PC-9 (cell line): ENCODE measurements around the gene SUN1. TPM values are rescaled to one million over a fixed set of nuclear protein-coding genes. Genes with fewer than 3 reads are reported as not detected.

ENCODE experiments used
- BruUV-seq: library from RNA; stranded (reverse); fragments of 400-500 nt; replicated peaks from 2 replicates; lab custom pipeline; 2021; lab: Mats Ljungman, UMichigan
- CTCF ChIA-PET: fragments of 300-600 bp; sonication (Branson Sonifier 250); formaldehyde crosslinking; loops from one replicate; lab custom pipeline; 2022; ENCODE audit warnings: antibody characterized with exemption; lab: Charles Lee
- POLR2A ChIA-PET: fragments of 300-600 bp; sonication (Branson Sonifier 250); formaldehyde crosslinking; loops from one replicate; lab custom pipeline; 2022; ENCODE audit warnings: antibody characterized with exemption; ENCODE audit not compliant: unreplicated experiment; lab: Charles Lee
- DNase-seq, 2 experiments: peaks; one replicate each; pipeline versions ENCODE4 v3.0.0 to v3.0.0-alpha.2; 2015 to 2022; ENCODE audit warnings: mixed read lengths in 1 of 2
- H2AFZ ChIP-seq: fragments of 200-600 bp; sonication (generic); 2 replicates; pipeline ENCODE4 v1.8.1; 2017; ENCODE audit warnings: antibody characterized with exemption
- H3F3A ChIP-seq: fragments of 200-600 bp; sonication (generic); 2 replicates; pipeline ENCODE4 v1.8.1; 2017; ENCODE audit warnings: antibody characterized with exemption, mild to moderate bottlenecking, low read depth; ENCODE audit not compliant: insufficient read depth
- H3K27ac ChIP-seq: fragments of 200-600 bp; sonication (generic); 2 replicates; pipeline ENCODE4 v1.6.1; 2016; ENCODE audit warnings: mixed run types
- H3K27me3 ChIP-seq: fragments of 200-600 bp; sonication (generic); 2 replicates; pipeline ENCODE4 v1.6.1; 2016; ENCODE audit warnings: low read depth, mixed run types; ENCODE audit not compliant: insufficient read depth
- H3K36me3 ChIP-seq: fragments of 200-600 bp; sonication (generic); 2 replicates; pipeline ENCODE4 v1.6.1; 2016; ENCODE audit warnings: low read depth, mixed run types
- H3K4me1 ChIP-seq: fragments of 200-600 bp; sonication (generic); replicated peaks from 2 replicates; pipeline ENCODE4 v1.6.1; 2016; ENCODE audit warnings: mixed run types; ENCODE audit not compliant: insufficient read depth
- H3K4me2 ChIP-seq: fragments of 200-600 bp; sonication (generic); 2 replicates; pipeline ENCODE4 v1.6.1; 2017; ENCODE audit warnings: mixed run types
- H3K4me3 ChIP-seq: fragments of 200-600 bp; sonication (generic); 2 replicates; pipeline ENCODE4 v1.6.1; 2016; ENCODE audit warnings: mixed run types
- H3K79me2 ChIP-seq: fragments of 200-600 bp; sonication (generic); 2 replicates; pipeline ENCODE4 v1.6.1; 2017; ENCODE audit warnings: low read depth, mixed run types
- H3K9me2 ChIP-seq: fragments of 200-600 bp; sonication (generic); 2 replicates; pipeline ENCODE4 v1.8.1; 2017; ENCODE audit warnings: mild to moderate bottlenecking; ENCODE audit not compliant: insufficient read depth
- H3K9me3 ChIP-seq: fragments of 200-600 bp; sonication (generic); 2 replicates; pipeline ENCODE4 v1.8.1; 2016; ENCODE audit warnings: low read depth; ENCODE audit not compliant: insufficient read depth
- H4K20me1 ChIP-seq: fragments of 200-600 bp; sonication (generic); 2 replicates; pipeline ENCODE4 v1.8.1; 2017; ENCODE audit not compliant: insufficient read depth
- EZH2 ChIP-seq: fragments of 200-600 bp; sonication (generic); IDR thresholded peaks from 2 replicates; pipeline ENCODE4 v1.8.0; 2017; ENCODE audit warnings: antibody characterized with exemption, low read depth
- intact Hi-C: fragments of 100-400 bp; cut with micrococcal nuclease; formaldehyde crosslinking; loops from one replicate; pipeline ENCODE4 v1.10.0; 2022; ENCODE audit not compliant: unreplicated experiment
- total RNA-seq: library from RNA; stranded (reverse); gene quantifications from 2 replicates; pipeline ENCODE4 v1.2.3, GENCODE V29; 2021
- TF ChIP-seq, protein P1 (sequence below): fragments of 200-600 bp; sonication (generic); conservative IDR thresholded peaks from 2 replicates; pipeline ENCODE4 v1.6.1; 2017; ENCODE audit warnings: mixed run types, antibody characterized with exemption, mild to moderate bottlenecking, moderate library complexity

The SUN1 gene
- total RNA-seq, 1 experiment from 2014 or later: 245 TPM

DNA sequence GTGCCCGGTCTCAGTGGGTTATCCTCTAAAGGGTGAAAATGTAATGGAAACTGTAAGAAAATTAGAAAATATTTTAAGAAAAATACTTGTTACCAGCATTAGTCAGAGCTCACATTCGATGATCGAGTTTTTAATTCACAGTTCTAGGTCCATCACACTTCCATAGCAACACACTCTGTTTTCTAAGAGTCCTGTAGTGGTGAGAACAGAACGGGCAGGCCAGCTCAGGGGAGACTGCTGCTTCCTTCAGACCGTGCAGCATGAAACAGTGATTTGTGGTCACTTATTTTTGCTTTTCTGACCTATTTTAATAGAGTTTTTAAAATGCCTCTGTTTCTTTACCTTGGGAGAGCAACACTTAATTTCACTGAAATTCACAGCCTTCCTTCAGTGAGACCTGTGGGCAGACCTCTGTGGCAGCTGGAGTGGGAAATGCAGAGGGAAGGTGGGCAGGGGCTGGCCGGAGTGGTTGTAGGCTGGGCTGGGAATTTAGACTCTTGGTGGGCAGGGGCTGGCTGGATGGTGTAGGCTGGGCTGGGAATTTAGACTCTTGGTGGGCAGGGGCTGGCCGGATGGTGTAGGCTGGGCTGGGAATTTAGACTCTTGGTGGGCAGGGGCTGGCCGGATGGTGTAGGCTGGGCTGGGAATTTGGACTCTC lies 1.5 kb downstream of the SUN1 start:
- H4K20me1 ChIP-seq: no peaks in the 10 kb centered on the region; the same call in 1 of the 2 replicates
- TF ChIP-seq, protein P1, sequence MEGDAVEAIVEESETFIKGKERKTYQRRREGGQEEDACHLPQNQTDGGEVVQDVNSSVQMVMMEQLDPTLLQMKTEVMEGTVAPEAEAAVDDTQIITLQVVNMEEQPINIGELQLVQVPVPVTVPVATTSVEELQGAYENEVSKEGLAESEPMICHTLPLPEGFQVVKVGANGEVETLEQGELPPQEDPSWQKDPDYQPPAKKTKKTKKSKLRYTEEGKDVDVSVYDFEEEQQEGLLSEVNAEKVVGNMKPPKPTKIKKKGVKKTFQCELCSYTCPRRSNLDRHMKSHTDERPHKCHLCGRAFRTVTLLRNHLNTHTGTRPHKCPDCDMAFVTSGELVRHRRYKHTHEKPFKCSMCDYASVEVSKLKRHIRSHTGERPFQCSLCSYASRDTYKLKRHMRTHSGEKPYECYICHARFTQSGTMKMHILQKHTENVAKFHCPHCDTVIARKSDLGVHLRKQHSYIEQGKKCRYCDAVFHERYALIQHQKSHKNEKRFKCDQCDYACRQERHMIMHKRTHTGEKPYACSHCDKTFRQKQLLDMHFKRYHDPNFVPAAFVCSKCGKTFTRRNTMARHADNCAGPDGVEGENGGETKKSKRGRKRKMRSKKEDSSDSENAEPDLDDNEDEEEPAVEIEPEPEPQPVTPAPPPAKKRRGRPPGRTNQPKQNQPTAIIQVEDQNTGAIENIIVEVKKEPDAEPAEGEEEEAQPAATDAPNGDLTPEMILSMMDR: no peak
- no peak for TF ChIP-seq EZH2
- H3F3A ChIP-seq: peaks cover 51% of the 10 kb centered on the region
- no peaks in the 10 kb centered on the region for H3K27me3 ChIP-seq
- peaks cover 57% of the 10 kb centered on the region for H3K4me1 ChIP-seq
- ChIA-PET POLR2A (interaction anchor here (0.6 to 3.2 kb wide), 3 partner anchors 21 to 305 kb away, joined by 4 to 50 read pairs (median 10); no protein-coding TSS in a partner anchor), CTCF (interaction anchor here (0.5 kb wide), 1 partner anchor 275 kb away, joined by 5 read pairs; no protein-coding TSS in a partner anchor)
- H3K9me3 ChIP-seq: no peaks in the 10 kb centered on the region
- peaks cover 88% of the 10 kb centered on the region for H3K79me2 ChIP-seq
- H3K4me3 ChIP-seq: peak overlapping the region; percentile 46; the same call in 1 of the 2 replicates
- no TSS peak for BruUV-seq
- H2AFZ ChIP-seq: no peak overlapping the region
- peak overlapping the region; percentile 82 for H3K4me2 ChIP-seq
- peak overlapping the region; percentile 97 for H3K27ac ChIP-seq
- intact Hi-C loops: loop anchor here (5.0 to 10.0 kb wide), 2 partner anchors 296 to 621 kb away; partner anchors contain the start of gene MICALL2
- H3K36me3 ChIP-seq: peaks cover 17% of the 10 kb centered on the region
- no peak for DNase-seq
- no peaks in the 10 kb centered on the region for H3K9me2 ChIP-seq

DNA sequence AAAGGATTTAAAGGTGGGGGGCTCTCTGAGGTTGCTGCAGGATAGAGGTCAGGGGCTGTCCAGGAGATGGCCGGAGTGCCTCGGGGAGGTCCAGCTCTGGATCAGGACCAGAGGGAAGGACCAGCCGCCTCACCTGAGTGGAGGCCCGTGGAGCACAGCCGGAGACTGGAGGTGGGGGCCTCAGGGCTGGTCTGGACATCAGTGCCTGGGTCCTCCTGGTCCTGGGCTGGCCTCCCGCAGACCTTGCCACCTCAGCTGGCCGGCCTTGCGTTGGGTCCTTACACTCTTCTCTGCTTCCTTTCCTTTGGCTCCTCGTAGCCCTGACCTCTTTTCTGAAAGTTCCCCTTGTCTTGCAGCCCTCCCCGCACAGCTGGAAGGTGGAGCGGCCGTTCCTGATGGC lies 2.0 kb downstream of the SUN1 start:
- H2AFZ ChIP-seq: no peak overlapping the region
- H3K27me3 ChIP-seq: no peaks in the 10 kb centered on the region
- no peak overlapping the region for H3K4me3 ChIP-seq
- peaks cover 21% of the 10 kb centered on the region for H3K36me3 ChIP-seq
- peaks cover 51% of the 10 kb centered on the region for H3F3A ChIP-seq
- no peak for TF ChIP-seq EZH2
- TF ChIP-seq, protein P1: no peak
- H3K4me2 ChIP-seq: 0 out of 2 replicates have a peak overlapping the region, but pooled peaks have one; percentile 82
- no peaks in the 10 kb centered on the region for H3K9me3 ChIP-seq
- H3K4me1 ChIP-seq: peaks cover 51% of the 10 kb centered on the region
- peaks cover 84% of the 10 kb centered on the region for H3K79me2 ChIP-seq
- ChIA-PET CTCF (interaction anchor here (0.5 kb wide), 1 partner anchor 275 kb away, joined by 5 read pairs; no protein-coding TSS in a partner anchor), POLR2A (no interaction called here)
- no peaks in the 10 kb centered on the region for H3K9me2 ChIP-seq
- intact Hi-C loops: loop anchor here (5.0 to 10.0 kb wide), 2 partner anchors 297 to 621 kb away; partner anchors contain the start of gene MICALL2
- DNase-seq: no peak
- no TSS peak for BruUV-seq
- peak overlapping the region; percentile 97 for H3K27ac ChIP-seq
- no peaks in the 10 kb centered on the region; the same call in 1 of the 2 replicates for H4K20me1 ChIP-seq

DNA sequence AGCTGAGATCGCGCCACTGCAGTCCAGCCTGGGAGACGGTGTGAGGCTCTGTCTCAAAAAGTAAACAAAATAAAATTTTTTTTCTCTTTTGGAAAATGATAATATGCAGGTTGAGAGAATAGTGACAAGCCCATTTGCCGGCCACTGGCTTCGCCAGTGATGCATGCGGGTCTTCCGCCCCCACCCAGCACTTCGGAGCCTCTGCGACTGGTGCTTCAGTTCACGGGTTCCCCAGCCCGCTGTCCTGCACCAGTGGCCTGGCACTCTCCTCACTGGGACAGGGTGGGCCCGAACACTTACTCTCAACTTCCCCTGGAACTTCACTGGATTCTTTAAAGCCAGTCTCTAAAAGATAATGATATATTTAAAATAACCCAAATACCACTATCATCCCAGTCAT lies 2.7 kb downstream of the SUN1 start:
- H3F3A ChIP-seq: peaks cover 46% of the 10 kb centered on the region
- H3K79me2 ChIP-seq: peaks cover 76% of the 10 kb centered on the region
- 0 out of 2 replicates have a peak overlapping the region, but pooled peaks have one; percentile 4 for H3K27ac ChIP-seq
- H4K20me1 ChIP-seq: no peaks in the 10 kb centered on the region; the same call in 1 of the 2 replicates
- no peak for DNase-seq
- H3K4me1 ChIP-seq: peaks cover 44% of the 10 kb centered on the region
- ChIA-PET CTCF (no interaction called here), POLR2A (no interaction called here)
- intact Hi-C loops: loop anchor here (10.0 kb wide), 1 partner anchor 620 kb away; the partner anchor contains the start of gene MICALL2
- H3K9me3 ChIP-seq: no peaks in the 10 kb centered on the region
- no peak overlapping the region for H3K4me3 ChIP-seq
- no peaks in the 10 kb centered on the region for H3K27me3 ChIP-seq
- no peak for TF ChIP-seq EZH2
- TF ChIP-seq, protein P1: no peak
- BruUV-seq: no TSS peak
- H2AFZ ChIP-seq: no peak overlapping the region
- H3K4me2 ChIP-seq: no peak overlapping the region
- H3K9me2 ChIP-seq: no peaks in the 10 kb centered on the region
- peaks cover 21% of the 10 kb centered on the region for H3K36me3 ChIP-seq
